ENCODE data around the gene RNF39. TPM values are rescaled to one million over a fixed set of nuclear protein-coding genes. Genes with fewer than 3 reads are reported as not detected.
"Not testable (repeated sequence)": the region's sequence is repeated elsewhere in the genome, so short reads cannot be mapped to it uniquely, and the experiment has no call there.

RNF39 gene
- total RNA-seq, 1 donor from 2014 or later, result 18.2 TPM

GRCh38 chr6:30029588-30029987, 46.0 kb downstream of the RNF39 start:
- H3K27ac ChIP-seq, result no peak overlapping the region
- H3K36me3 ChIP-seq, result no peaks in the 10 kb centered on the region
- H3K27me3 ChIP-seq, result no peaks in the 10 kb centered on the region
- intact Hi-C loops (cut with DNase I), result no loop called here
- no peak overlapping the region for H3K4me3 ChIP-seq
- no peaks in the 10 kb centered on the region for H3K4me1 ChIP-seq
- no peak for DNase-seq (ENCODE audit: extremely low spot score in 2 of 2)
- TF ChIP-seq POLR2A (IDR thresholded peaks at IDR 0.05) (no peak), POLR2AphosphoS5 (IDR thresholded peaks at IDR 0.05; ENCODE audit: insufficient read depth in 1 of 2, low read depth in 1 of 2) (no peak), CTCF (IDR thresholded peaks at IDR 0.05) (no peak)
- H3K9me3 ChIP-seq, result no peaks in the 10 kb centered on the region

DNA sequence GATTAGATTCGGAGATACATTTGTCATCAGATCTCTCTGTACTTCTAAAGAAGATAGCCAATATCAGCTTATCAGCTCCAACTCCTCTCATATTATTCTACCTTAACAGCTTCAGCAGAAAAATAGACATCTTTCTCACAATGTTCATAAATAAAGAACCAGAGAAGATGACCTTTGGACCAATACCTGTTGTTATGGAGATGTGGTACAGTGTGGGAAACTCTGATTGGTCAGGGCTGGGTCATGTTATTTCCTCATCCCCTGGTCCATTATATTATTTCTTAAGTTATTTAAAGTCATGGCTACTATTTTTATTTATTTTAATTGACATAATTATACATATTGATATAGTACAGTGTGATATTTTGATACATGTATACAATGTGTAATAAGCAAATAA, 50.4 kb downstream of the RNF39 start:
- no peaks in the 10 kb centered on the region for H3K36me3 ChIP-seq

GRCh38 chr6:30022712-30023111, 52.9 kb downstream of the RNF39 start:
- H3K27me3 ChIP-seq; H3K9me3 ChIP-seq; H3K4me3 ChIP-seq; H3K36me3 ChIP-seq; DNase-seq (ENCODE audit: extremely low spot score in 2 of 2); intact Hi-C loops (cut with DNase I); H3K4me1 ChIP-seq; H3K27ac ChIP-seq: not testable (repeated sequence)

More for the DNA sequence above, 50.4 kb downstream of the RNF39 start:
- no peak overlapping the region for H3K27ac ChIP-seq
- no peak for DNase-seq (ENCODE audit: extremely low spot score in 2 of 2)
- TF ChIP-seq POLR2AphosphoS5 (IDR thresholded peaks at IDR 0.05; ENCODE audit: insufficient read depth in 1 of 2, low read depth in 1 of 2), result no peak
- no peak for TF ChIP-seq POLR2A (IDR thresholded peaks at IDR 0.05)
- no peak for TF ChIP-seq CTCF (IDR thresholded peaks at IDR 0.05)
- no peaks in the 10 kb centered on the region for H3K4me1 ChIP-seq
- no peaks in the 10 kb centered on the region for H3K27me3 ChIP-seq
- no peaks in the 10 kb centered on the region for H3K9me3 ChIP-seq
- H3K4me3 ChIP-seq, result no peak overlapping the region
- intact Hi-C loops (cut with DNase I), result no loop called here

GRCh38 chr6:30022189-30022588, 53.4 kb downstream of the RNF39 start:
- Histone ChIP-seq H3K9me3 (no peaks in the 10 kb centered on the region), H3K36me3 (no peaks in the 10 kb centered on the region), H3K27me3 (no peaks in the 10 kb centered on the region), H3K4me1 (no peaks in the 10 kb centered on the region), H3K27ac (no peak overlapping the region), H3K4me3 (no peak overlapping the region)
- intact Hi-C loops (cut with DNase I), result no loop called here
- no peak for DNase-seq (ENCODE audit: extremely low spot score in 2 of 2)
- TF ChIP-seq CTCF (IDR thresholded peaks at IDR 0.05), result no peak
- no peak for TF ChIP-seq POLR2AphosphoS5 (IDR thresholded peaks at IDR 0.05; ENCODE audit: insufficient read depth in 1 of 2, low read depth in 1 of 2)
- no peak for TF ChIP-seq POLR2A (IDR thresholded peaks at IDR 0.05)

DNA sequence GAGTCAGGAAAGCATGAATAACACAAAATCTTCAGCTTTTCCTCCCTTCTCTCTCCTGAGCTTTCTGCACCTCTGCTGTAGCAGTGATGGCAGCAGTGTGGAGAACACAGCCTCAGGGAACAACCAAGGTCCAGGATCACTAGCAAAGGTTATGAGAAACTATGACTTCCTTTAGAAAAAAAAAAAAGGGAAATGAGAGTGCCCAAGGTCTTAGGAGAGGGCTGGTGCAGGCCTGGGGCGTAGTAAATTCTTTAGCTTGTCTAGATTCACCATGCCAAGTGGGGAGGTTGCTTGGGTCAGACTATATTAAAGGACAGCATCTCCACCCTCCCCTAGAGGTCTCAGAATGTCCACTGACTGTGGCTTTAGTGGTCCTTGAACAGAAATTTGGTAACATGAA, 54.9 kb downstream of the RNF39 start:
- intact Hi-C loops (cut with DNase I), result no loop called here
- Histone ChIP-seq H3K27me3 (no peaks in the 10 kb centered on the region), H3K4me1 (no peaks in the 10 kb centered on the region), H3K4me3 (no peak overlapping the region), H3K27ac (no peak overlapping the region), H3K36me3 (no peaks in the 10 kb centered on the region), H3K9me3 (no peaks in the 10 kb centered on the region)
- DNase-seq (ENCODE audit: extremely low spot score in 2 of 2), result no peak
- TF ChIP-seq POLR2A (IDR thresholded peaks at IDR 0.05) (no peak), POLR2AphosphoS5 (IDR thresholded peaks at IDR 0.05; ENCODE audit: insufficient read depth in 1 of 2, low read depth in 1 of 2) (no peak)

Small RNA genes lying within 50 kb of the gene (small RNA-seq; reads per million reads assigned to genes)
- gene RF02218 (not detected), gene RF02219 (not detected), gene RF02220 (not detected)

Other genes with a start within 250 kb of the RNF39 start
- not detected for gene HLA-G, start 247.9 kb downstream of the RNF39 start, total RNA-seq
- gene HLA-A, start 133.2 kb downstream of the RNF39 start, total RNA-seq, result 691 TPM
- 31.2 TPM for gene POLR1H, start 14.5 kb downstream of the RNF39 start, total RNA-seq
- gene PPP1R11, start 8.6 kb downstream of the RNF39 start, total RNA-seq, result 19.6 TPM
- gene TRIM31, start 37.3 kb upstream of the RNF39 start, total RNA-seq, result not detected
- not detected for gene TRIM40, start 60.4 kb upstream of the RNF39 start, total RNA-seq
- gene TRIM10, start 85.4 kb upstream of the RNF39 start, total RNA-seq, result not detected
- gene TRIM15, start 87.8 kb upstream of the RNF39 start, total RNA-seq, result not detected
- 35.4 TPM for gene TRIM26, start 137.6 kb upstream of the RNF39 start, total RNA-seq

All from vagina (tissue), 2 donors.